ENCODE results near the gene KCNK3. TPM values are rescaled to one million over a fixed set of nuclear protein-coding genes. Genes with fewer than 3 reads are reported as not detected.

KCNK3 gene
- total and polyA plus RNA-seq, 2 of the 13 experiments (the other 11 are each of a cell fraction or from before 2014, with no cell fraction given): not detected

DNA sequence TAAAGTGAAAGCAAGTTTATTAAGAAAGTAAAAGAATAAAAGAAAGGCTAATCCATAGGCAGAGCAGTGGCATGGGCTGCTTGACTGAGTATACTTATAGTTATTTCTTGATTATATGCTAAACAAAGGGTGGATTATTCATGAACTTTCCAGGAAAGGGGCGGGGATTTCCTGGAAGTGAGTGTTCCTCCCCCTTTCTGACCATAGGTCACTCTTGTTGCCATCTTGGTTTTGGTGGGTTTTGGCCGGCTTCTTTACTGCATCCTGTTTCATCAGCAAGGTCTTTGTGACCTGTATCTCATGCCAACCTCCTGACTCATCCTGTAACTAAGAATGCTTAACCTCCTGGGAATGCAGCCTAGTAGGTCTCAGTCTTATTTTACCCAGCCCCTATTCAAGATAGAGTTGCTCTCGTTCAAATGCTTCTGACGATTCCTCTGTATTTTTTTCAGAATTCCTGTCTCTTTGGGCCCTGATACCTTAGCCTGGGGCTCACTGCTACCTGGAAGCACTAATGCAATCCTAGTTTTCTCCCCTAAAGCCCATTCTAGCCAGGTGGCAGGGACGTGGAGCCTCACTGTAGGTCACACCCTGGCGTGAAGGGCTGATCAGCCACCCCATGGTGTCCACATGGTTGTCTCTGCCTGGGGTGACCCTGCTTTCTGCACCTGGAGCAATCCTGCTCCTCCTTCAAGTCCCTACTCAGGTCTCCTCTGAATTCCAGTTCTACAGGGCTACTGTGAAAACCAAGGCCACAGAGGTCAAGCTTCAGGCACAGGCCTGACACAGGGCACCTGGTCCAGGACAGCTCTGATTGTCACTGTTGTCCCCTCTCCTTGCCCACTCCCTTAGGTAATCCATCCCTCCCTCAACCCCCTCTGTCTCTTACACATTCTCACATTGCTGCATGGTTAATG is 65.6 kb downstream of the KCNK3 start (continued):
- no peak for TF ChIP-seq ZNF274 (CRISPR knock-in tag; IDR thresholded peaks at IDR 0.05)
- TF ChIP-seq, protein P1, sequence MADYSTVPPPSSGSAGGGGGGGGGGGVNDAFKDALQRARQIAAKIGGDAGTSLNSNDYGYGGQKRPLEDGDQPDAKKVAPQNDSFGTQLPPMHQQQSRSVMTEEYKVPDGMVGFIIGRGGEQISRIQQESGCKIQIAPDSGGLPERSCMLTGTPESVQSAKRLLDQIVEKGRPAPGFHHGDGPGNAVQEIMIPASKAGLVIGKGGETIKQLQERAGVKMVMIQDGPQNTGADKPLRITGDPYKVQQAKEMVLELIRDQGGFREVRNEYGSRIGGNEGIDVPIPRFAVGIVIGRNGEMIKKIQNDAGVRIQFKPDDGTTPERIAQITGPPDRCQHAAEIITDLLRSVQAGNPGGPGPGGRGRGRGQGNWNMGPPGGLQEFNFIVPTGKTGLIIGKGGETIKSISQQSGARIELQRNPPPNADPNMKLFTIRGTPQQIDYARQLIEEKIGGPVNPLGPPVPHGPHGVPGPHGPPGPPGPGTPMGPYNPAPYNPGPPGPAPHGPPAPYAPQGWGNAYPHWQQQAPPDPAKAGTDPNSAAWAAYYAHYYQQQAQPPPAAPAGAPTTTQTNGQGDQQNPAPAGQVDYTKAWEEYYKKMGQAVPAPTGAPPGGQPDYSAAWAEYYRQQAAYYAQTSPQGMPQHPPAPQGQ (CRISPR knock-in tag; IDR thresholded peaks at IDR 0.05; ENCODE audit: borderline replicate concordance): no peak
- peak; percentile 26; the same call in 1 of the 2 replicates for TF ChIP-seq ZNF12 (CRISPR knock-in tag; IDR thresholded peaks at IDR 0.05)
- TF ChIP-seq PHF21A (CRISPR knock-in tag; IDR thresholded peaks at IDR 0.05): no peak
- TF ChIP-seq REPIN1 (CRISPR knock-in tag; IDR thresholded peaks at IDR 0.05; ENCODE audit: borderline replicate concordance, low read depth): no peak
- TF ChIP-seq, protein P2, sequence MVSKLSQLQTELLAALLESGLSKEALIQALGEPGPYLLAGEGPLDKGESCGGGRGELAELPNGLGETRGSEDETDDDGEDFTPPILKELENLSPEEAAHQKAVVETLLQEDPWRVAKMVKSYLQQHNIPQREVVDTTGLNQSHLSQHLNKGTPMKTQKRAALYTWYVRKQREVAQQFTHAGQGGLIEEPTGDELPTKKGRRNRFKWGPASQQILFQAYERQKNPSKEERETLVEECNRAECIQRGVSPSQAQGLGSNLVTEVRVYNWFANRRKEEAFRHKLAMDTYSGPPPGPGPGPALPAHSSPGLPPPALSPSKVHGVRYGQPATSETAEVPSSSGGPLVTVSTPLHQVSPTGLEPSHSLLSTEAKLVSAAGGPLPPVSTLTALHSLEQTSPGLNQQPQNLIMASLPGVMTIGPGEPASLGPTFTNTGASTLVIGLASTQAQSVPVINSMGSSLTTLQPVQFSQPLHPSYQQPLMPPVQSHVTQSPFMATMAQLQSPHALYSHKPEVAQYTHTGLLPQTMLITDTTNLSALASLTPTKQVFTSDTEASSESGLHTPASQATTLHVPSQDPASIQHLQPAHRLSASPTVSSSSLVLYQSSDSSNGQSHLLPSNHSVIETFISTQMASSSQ (IDR thresholded peaks at IDR 0.05; ENCODE audit: low read depth): no peak
- TF ChIP-seq, protein P2 (CRISPR knock-in tag; IDR thresholded peaks at IDR 0.05; ENCODE audit: borderline replicate concordance): no peak; the same call in 1 of the 2 replicates
- TF ChIP-seq, protein P3, sequence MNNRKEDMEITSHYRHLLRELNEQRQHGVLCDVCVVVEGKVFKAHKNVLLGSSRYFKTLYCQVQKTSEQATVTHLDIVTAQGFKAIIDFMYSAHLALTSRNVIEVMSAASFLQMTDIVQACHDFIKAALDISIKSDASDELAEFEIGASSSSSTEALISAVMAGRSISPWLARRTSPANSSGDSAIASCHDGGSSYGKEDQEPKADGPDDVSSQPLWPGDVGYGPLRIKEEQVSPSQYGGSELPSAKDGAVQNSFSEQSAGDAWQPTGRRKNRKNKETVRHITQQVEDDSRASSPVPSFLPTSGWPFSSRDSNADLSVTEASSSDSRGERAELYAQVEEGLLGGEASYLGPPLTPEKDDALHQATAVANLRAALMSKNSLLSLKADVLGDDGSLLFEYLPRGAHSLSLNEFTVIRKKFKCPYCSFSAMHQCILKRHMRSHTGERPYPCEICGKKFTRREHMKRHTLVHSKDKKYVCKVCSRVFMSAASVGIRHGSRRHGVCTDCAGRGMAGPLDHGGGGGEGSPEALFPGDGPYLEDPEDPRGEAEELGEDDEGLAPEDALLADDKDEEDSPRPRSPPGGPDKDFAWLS (CRISPR knock-in tag; IDR thresholded peaks at IDR 0.05; ENCODE audit: borderline replicate concordance): no peak
- TF ChIP-seq MTA3 (CRISPR knock-in tag; IDR thresholded peaks at IDR 0.05): no peak
- TF ChIP-seq HDAC2 (CRISPR knock-in tag; IDR thresholded peaks at IDR 0.05): no peak
- TF ChIP-seq, protein P4, sequence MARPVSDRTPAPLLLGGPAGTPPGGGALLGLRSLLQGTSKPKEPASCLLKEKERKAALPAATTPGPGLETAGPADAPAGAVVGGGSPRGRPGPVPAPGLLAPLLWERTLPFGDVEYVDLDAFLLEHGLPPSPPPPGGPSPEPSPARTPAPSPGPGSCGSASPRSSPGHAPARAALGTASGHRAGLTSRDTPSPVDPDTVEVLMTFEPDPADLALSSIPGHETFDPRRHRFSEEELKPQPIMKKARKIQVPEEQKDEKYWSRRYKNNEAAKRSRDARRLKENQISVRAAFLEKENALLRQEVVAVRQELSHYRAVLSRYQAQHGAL (CRISPR knock-in tag; IDR thresholded peaks at IDR 0.05; ENCODE audit: not compliant biosample characterization): no peak
- TF ChIP-seq ZNF333 (CRISPR knock-in tag; IDR thresholded peaks at IDR 0.05; ENCODE audit: borderline replicate concordance): no peak
- TF ChIP-seq HHEX (CRISPR knock-in tag; IDR thresholded peaks at IDR 0.05): no peak

All from HepG2 (cell line).